GM12872 (cell line): ENCODE measurements around the gene COPS3.

Experiments
- CTCF ChIP-seq: IDR thresholded peaks from 3 replicates; pipeline ENCODE4 v1.5.1; 2011; ENCODE audit warnings: low read depth, mild to moderate bottlenecking, low read length, moderate library complexity; ENCODE audit not compliant: insufficient read depth

The COPS3 gene

DNA sequence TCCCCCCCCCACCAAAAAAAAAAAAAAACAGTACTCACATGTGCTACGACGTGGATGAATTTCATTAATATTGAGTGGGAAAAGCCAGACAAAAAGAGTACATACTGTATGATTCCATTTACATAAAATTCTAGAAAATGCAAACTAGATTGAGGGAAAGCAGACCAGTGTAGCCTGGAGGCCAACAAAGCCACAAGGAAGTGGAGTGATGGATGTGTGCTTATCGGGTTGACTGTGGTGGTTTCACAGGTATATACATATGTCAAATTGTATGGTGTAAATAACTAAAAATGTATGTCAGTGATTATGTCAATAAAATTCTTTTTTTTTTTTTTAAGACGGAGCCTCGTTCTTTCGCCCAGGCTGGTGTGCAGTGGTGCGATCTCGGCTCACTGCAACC lies 73.0 kb downstream of the COPS3 start:
- TF ChIP-seq CTCF: no peak

DNA sequence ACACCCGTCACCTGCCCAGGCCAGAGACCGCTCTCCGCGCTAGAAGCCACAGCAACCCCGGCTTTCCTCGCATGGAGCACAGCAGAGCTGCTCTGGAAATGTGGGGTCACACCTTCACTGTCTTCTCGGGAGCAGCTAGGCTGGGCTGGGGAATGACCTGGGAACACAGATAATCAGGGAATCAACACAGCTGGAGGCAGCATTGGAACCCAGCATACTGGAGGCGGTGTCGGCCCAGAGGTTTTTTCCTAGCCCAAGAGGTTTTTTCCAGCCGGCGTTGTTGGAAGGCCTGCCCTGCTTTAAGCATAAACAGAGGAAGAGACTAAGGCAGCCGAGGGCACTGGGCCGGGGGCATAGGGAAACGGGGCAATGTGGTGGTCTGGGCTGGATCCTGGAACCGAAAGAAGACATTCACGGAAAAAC lies 74.1 kb downstream of the COPS3 start:
- TF ChIP-seq CTCF: no peak

DNA sequence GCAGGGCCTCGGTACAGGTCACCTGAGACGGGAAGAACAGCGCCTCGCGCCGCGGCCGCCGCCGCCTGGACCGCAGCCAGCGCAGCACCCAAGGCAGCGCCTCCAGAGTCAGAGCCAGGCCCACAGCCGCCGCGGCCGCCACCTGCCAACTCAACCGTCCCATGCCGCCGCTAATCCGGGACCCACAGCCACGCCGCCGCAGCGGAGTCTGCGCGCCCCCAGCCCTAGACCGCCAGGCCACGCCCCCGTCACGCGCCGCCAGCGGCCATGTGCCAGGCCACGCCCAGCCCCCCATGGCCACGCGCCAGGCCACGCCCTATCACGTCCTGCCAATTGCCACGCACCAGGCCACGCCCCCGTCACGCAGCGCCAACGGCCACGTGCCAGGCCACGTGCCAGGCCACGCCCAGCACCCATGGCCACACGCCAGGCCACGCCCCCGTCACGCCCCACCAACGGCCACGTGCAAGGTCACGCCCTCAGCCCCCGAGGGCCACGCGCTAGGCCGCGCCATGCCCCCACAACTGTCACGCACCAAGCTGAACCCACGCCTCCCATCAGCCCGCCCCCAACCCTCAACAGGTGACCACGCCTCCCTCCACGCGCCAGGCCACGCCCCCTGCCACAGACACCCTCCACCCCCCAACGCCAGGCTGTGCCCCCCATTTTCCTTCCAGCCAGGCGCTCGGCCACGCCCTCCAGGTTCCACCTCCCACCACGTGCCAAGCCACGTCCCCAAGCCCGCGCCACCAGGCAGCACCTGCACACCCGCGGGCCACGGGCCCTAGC lies 74.7 kb downstream of the COPS3 start, which contains the start of gene PLD6:
TSS of gene PLD6 (minus strand) at position 210 of the 789 bp plus-strand sequence. CDS start at position 163, 47 bp downstream.
- TF ChIP-seq CTCF: no peak

GRCh38 chr17:17205368-17206123 lies 75.5 kb downstream of the COPS3 start:
- no peak for TF ChIP-seq CTCF

- TF ChIP-seq CTCF: no peak
Measured at GRCh38 chr17:17204635-17205231, 76.3 kb downstream of the COPS3 start.

DNA sequence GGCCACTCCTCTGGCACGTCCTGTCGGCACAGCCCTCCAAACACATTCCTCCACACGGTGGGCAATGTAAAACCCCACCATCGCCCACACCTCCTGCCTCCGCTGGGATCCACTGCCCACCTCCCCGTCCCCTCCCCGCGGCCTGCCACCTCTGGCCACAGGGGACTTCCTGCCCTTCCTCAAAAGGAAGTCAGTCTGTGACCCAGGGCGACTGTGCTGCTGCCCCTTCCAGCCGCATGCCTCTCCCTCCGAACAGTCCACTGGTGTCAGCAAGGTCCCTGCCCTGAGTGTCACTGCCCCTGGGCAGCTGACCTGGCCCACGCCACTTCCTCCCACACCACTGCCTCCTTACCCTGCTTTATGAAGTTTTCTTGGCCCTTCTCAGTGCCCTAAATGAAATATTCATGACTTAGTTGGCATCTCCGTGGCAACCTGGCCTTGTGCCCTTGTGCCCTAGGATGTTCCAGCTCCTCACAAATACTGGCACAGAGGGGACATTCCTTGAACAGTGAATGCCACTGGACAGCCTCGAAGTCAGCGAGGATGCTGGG lies 76.9 kb downstream of the COPS3 start:
- no peak for TF ChIP-seq CTCF

DNA sequence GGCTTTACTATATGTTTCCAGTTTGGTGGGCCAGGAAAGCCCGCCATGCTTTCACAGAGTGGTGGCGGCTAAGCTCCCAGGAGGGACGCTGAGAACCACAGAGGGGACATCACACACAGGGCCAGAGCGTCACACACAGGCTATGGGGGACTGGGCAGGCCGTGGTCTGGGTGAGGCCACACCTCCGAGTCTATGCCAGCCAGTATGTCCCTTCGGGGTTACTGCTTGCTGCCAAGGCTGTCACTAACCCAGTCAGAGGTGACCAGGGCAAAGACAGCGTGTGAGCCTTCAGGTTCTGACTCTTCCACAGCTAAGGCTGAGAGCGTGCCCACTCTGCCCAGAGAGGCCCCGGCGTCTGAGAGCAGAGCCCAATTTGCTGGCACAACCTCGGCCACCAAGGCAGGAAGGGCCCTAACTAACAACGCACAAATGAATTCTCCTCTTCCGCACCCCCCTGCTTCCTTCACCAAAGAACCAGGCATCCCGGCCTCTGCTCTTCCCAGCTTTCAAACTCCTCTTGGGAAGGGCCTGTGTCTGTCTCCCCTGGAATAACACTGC lies 77.8 kb downstream of the COPS3 start:
- no peak for TF ChIP-seq CTCF
